GM10266 (cell line): ENCODE results near the gene GPR162.
"Not testable (repeated sequence)": the region's sequence is repeated elsewhere in the genome, so short reads cannot be mapped to it uniquely, and the experiment has no call there.

Experiments used
- DNase-seq: peaks from one replicate; pipeline ENCODE4 v3.0.0; 2012; ENCODE audit errors: extremely low spot score
- TF ChIP-seq, protein P1 (sequence below): IDR thresholded peaks from 2 replicates; pipeline ENCODE4 v1.5.1; 2012; ENCODE audit warnings: mild to moderate bottlenecking, low read depth; ENCODE audit not compliant: control insufficient read depth, insufficient read depth; ENCODE audit errors: missing control alignments

GPR162 gene

DNA sequence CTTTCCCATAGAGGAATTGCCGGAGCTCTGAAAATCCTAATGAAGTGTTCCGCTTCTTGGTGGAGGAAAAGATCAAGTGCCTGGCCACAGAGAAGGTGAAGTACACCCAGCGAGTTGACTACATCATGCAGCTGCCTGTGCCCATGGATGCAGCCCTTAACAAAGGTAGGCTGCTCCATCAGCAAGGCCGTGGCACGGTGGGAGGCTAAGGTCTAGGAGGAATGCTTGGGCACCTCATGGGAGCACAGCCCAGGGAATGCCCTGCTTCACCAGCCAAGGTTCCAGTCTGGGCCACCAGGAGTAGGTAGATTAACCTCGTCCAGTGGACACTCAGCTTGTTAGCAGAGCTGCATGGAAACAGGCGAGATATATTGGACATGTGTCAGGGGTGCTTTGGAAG lies 39.3 kb downstream of the GPR162 start:
- TF ChIP-seq, protein P1, sequence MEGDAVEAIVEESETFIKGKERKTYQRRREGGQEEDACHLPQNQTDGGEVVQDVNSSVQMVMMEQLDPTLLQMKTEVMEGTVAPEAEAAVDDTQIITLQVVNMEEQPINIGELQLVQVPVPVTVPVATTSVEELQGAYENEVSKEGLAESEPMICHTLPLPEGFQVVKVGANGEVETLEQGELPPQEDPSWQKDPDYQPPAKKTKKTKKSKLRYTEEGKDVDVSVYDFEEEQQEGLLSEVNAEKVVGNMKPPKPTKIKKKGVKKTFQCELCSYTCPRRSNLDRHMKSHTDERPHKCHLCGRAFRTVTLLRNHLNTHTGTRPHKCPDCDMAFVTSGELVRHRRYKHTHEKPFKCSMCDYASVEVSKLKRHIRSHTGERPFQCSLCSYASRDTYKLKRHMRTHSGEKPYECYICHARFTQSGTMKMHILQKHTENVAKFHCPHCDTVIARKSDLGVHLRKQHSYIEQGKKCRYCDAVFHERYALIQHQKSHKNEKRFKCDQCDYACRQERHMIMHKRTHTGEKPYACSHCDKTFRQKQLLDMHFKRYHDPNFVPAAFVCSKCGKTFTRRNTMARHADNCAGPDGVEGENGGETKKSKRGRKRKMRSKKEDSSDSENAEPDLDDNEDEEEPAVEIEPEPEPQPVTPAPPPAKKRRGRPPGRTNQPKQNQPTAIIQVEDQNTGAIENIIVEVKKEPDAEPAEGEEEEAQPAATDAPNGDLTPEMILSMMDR = no peak
- DNase-seq = no peak

DNA sequence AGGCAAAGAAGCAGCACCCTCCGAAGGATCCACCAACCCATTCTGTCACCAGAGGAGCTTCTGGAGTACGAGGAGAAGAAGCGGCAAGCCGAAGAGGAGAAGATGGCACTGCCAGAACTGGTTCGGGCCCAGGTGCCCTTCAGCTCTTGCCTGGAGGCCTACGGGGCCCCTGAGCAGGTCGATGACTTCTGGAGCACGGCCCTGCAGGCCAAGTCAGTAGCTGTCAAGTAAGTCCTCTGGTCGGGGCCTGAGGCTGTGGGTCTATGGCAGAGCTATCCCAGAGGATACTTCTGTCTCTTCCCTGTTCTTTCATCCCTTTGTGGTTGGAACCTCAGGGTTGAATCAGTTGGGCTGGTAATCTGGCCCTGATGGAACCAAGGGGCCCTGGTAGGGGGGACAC lies 39.8 kb downstream of the GPR162 start:
- DNase-seq = no peak
- TF ChIP-seq, protein P1 = no peak

DNA sequence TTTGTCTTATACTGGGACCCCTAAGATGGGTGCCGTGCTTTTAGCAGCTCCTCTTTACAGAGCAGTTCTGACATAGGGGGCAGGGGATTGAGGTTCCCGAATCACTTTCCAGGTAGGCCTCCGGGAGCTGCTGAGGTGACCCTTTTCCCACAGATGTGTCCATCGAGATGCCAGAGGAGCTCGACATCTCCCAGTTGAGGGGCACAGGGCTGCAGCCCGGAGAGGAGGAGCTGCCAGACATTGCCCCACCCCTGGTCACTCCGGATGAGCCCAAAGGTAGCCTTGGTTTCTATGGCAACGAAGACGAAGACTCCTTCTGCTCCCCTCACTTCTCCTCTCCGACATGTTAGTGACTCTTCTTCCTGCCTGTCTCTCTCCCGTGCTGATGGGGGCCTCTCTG lies 41.4 kb downstream of the GPR162 start:
- no peak for DNase-seq
- TF ChIP-seq, protein P1 = no peak

DNA sequence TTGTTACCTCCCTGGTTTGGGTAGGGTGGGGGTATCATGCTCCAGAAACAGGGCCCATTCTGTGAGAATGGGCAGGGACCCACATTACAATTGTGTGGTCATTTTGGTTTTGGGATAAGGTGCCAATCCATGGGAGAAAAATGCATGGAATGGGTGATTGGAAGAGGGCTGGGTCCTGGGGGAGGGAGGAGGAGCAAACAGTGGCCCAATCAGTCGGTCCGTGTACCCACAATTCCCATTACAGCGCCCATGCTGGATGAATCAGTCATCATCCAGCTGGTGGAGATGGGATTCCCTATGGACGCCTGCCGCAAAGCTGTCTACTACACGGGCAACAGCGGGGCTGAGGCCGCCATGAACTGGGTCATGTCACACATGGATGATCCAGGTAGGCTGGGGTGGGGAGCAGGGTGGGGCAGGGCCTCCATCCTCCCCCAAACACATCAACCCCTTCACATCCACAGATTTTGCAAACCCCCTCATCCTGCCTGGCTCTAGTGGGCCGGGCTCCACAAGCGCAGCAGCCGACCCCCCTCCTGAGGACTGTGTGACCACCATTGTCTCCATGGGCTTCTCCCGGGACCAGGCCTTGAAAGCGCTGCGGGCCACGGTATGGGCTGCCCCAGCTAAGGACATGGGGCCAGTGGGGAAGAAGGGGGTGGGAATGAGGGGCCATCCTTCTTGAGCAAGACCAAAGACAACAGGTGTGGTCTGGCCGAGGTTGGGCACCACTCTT lies 42.1 kb downstream of the GPR162 start:
- TF ChIP-seq, protein P1 = no peak
- DNase-seq = no peak

DNA sequence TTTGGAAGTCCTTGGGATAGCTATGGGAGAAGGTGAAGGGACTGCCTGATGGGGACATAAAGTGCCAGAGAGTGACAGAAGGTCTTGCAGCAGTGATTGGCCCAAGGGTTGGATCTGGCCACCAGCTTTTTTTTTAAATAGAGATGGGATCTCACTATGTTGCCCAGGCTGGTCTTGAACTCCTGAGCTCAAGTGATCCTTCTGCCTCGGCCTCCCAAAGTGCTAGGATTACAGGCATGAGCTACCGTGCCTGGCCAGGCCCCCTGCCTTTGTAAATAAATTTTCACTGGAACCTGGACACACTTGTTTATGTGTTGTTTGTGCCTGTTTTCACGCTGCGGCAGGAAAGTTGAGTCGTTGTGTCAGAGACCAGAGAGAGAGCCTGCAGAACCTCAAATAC lies 43.7 kb downstream of the GPR162 start:
- not testable (repeated sequence) for DNase-seq

DNA sequence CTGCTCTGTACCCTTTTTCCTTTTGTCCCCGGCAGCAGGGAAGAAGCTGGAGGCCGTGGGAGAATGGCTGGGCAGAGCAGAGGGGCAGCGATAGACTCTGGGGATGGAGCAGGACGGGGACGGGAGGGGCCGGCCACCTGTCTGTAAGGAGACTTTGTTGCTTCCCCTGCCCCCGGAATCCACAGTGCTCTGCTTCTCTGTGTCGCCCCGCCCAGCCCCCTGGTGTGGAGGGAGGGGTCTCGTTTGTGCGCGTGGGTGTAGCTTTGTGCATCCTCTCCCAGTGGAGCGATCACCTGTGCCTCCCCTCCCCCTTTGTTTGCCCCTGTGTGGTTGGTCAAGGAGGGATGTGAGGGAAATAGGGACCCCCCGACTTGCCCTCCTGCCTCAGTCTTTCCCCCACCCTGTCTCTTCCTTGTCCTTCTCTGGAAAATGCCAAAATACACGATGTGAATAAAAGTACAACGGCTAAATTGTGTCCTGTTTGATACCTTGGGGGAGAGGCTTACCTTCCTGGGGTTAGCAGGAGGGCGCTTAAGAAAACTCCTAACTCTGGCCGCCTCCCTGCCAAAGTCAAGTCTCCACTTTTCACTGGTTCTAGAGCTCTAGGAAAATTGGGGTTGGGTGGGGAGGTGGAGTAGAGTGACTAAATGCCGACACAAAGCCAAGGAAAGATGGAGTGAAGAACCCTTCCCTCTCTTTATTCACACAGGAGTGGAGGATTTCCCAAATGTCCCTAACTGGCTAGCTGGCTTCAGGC lies 44.7 kb downstream of the GPR162 start:
- TF ChIP-seq, protein P1 = no peak
- no peak for DNase-seq

DNA sequence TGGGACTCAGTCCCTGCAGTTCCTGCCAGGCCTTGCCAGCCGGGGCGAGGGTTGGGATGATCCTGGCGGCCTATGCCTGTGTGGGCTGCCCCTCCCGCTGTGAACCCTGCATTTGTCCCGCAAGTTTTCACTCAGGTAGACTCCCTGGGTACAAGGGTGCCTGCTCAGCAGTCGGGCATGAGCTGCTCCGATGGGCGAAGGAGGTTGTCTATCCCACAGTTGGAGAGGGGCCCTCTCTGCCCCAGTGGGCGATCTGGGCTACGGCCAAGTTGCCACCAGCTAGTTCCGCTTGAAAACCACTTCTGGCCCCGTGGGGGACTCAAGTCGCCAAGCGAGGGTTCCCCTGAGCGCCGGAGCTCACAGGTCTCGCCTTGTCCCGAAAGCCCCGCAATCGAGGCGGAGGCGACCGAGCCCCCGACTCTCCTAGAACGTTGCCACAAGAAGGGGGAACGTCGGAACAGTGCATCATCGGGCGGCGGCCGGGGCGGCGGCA lies 45.3 kb downstream of the GPR162 start:
- no peak for DNase-seq
- TF ChIP-seq, protein P1 = no peak
